Hippocampal formation (tissue), 2 donors: ENCODE measurements around the gene QRFPR.
"Not testable (repeated sequence)": the region's sequence is repeated elsewhere in the genome, so short reads cannot be mapped to it uniquely, and the experiment has no call there.

ENCODE experiments used
- DNase-seq, 2 donors: peaks; one replicate each; lab custom pipeline; 2025; lab: John Stamatoyannopoulos, UW

Gene QRFPR

DNA sequence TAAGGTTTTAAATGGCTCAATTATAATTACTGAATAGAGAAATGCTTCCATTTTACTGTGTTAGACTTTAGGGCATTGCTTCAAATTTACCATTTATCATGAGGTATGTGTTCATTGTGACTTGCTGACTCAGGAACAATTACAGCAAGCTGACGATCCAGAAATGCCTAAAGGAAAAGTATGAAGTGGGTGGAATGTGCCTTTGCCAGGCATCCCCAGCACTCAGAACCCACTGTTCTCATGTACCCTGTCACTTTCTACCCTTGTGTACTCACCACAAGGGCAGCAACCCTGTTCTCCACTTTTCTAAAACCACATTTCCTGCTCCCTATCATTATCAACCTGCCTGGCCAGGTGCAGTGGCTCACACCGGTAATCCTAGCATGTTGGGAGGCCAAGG is 41.5 kb downstream of the QRFPR start:
- no peak for DNase-seq

GRCh38 chr4:121338518-121338917 is 42.3 kb downstream of the QRFPR start:
- no peak for DNase-seq

GRCh38 chr4:121336706-121337105 is 44.1 kb downstream of the QRFPR start:
- DNase-seq: no peak

- peak in 1 of 2 donors; percentile 3 for DNase-seq
Measured at GRCh38 chr4:121330180-121330665, 50.6 kb downstream of the QRFPR start.

DNA sequence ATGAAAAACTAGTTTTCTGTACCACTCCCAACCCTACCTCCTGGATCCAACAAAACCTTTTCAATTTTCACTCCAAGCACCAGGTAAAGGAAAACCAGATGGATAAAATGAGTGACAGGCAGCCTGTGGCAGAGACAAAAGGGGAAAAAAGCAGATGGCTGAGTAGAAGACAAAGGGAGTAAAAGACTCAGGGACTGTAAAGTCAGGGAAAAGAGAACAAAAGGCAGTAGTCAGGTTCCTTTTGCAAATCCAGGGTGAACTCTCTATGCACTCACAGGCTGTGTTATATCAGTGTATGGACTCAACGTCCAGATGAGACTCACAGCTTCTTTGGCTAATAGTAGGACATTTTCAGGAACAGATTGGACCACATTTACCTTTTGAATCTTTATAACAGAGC is 54.2 kb downstream of the QRFPR start:
- no peak for DNase-seq

DNA sequence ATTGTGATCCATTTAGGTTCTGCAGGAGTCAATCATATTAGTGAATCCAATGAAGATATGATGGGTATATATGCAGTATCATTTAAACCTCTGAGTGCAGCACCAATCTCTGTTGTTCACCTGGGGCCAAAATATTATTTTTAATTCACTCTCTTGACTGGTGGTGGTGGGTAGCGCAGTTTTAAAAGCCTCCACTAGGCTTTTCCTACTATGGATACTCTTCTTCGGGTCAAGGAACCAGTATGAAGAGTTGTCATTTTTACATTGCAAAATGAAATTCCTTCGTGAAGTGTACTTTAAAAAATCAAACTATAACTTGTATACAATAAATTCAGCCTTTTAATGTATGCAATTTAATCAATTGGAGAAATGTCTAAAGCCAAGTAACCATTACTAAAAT is 56.5 kb downstream of the QRFPR start:
- no peak for DNase-seq

- DNase-seq: no peak
Measured at GRCh38 chr4:121321466-121321865, 59.4 kb downstream of the QRFPR start.

GRCh38 chr4:121316091-121316490 is 64.7 kb downstream of the QRFPR start:
- no peak for DNase-seq

DNA sequence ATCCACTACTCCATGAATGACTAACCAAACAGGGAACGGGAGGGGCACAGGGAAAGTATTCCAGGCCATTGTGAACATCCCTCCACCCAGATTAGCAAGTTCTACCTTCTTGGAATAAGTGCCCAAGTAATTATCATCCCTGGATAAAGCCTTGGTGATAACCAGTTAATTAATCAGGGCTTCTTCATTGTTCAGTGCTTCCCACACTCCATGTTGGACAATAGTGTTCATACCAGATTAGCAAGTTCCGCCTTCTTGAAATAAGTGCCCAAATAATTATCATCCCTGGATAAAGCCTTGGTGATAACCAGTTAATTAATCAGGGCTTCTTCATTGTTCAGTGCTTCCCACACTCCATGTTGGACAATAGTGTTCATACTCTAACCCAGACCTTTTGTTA is 67.4 kb downstream of the QRFPR start:
- DNase-seq: not testable (repeated sequence)

- no peak for DNase-seq
Measured at GRCh38 chr4:121308828-121309227, 72.0 kb downstream of the QRFPR start.

- DNase-seq: no peak
Measured at GRCh38 chr4:121308328-121308663, 72.5 kb downstream of the QRFPR start.

GRCh38 chr4:121307445-121308327 is 73.1 kb downstream of the QRFPR start:
- no peak for DNase-seq

DNA sequence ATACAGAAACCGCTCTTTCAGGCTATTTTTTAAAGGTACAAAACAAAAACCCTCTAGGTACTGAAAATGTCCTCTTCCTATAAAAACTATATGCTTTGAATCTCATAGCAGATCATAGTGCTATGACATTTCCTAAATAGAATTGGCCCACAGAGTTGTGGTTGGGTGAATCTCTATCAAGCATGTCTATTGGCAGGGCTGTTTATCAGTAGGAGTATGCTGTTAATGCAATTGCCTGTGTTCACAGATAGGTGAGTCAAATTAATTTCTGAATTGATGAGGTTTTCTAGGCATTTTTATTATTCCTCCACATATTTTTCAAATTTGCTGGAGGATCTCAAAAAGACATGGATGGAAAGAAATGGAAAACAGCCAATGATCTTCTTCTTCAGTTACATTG is 73.9 kb downstream of the QRFPR start:
- DNase-seq: no peak

GRCh38 chr4:121304893-121305292 is 75.9 kb downstream of the QRFPR start:
- DNase-seq: no peak

DNA sequence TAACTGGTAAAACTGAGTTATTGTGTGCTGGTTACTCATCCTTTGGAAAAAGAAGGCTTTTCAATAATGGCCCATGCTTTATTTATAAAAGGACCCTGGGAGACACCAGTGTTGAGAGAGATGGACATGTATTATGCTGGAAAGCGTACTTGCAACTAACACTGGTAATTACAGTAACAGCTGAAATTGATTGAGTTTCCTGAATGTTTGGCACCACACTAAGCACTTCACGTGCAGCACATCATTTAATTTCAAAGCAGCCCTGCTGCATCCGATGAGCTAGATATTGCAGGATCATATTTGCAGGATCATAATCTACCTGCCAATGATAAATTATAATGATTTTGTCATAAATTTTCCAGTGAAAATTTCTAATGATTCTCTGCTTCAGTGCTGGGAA is 81.5 kb downstream of the QRFPR start:
- DNase-seq: no peak

- DNase-seq: no peak
Measured at GRCh38 chr4:121283319-121283718, 97.5 kb downstream of the QRFPR start.

GRCh38 chr4:121280425-121280824 is 100.4 kb downstream of the QRFPR start:
- DNase-seq: no peak

DNA sequence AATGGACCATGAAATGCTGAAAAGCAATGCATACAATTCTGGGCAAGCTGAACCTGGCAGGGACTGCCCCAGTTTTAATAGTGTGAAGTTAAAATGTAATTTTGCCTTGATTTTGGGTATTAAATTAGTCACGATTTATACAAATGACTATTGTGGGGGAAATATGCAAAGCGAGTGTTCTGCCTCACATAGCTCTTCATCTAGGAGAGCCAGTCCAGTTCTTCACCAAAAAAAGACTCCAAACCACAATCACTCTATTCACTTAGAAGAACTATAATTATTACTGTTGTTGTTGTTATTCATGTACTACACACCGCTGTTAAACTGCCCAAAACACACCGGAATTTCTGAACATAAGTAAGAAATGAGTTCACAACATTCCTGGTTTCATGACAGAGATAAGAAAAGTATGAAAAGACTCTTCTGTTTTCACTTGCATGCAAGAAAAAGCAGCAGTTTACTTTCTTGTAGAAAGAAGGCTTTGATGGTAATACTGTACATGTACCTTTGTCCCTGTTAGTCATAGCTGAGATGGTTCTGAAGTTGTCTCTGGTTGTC is 101.9 kb downstream of the QRFPR start:
- no peak for DNase-seq
